NCI-H2029 treated with DMSO at 0.1 percent for 48 hours (cell line): Measurements from ENCODE around the gene DRD2.

ENCODE experiments used
- DNase-seq: peaks from one replicate; lab custom pipeline; 2025; lab: John Stamatoyannopoulos, UW

The DRD2 gene

GRCh38 chr11:113398669-113399430 lies 76.3 kb downstream of the DRD2 start:
- DNase-seq, result no peak

- DNase-seq, result no peak
Observed at GRCh38 chr11:113397821-113398220, 77.4 kb downstream of the DRD2 start.

GRCh38 chr11:113397212-113397611 lies 78.0 kb downstream of the DRD2 start:
- DNase-seq, result no peak

- no peak for DNase-seq
Observed at GRCh38 chr11:113396690-113397089, 78.5 kb downstream of the DRD2 start.

GRCh38 chr11:113395782-113396336 lies 79.3 kb downstream of the DRD2 start:
- no peak for DNase-seq

- no peak for DNase-seq
Observed at GRCh38 chr11:113394919-113395318, 80.3 kb downstream of the DRD2 start.

GRCh38 chr11:113393501-113393985 lies 81.7 kb downstream of the DRD2 start:
- DNase-seq, result no peak

- DNase-seq, result no peak
Observed at GRCh38 chr11:113392236-113392921, 82.8 kb downstream of the DRD2 start.

GRCh38 chr11:113389272-113389671 lies 85.9 kb downstream of the DRD2 start:
- DNase-seq, result no peak

GRCh38 chr11:113387605-113388211 lies 87.5 kb downstream of the DRD2 start, which contains the start of gene ANKK1:
Gene ANKK1, plus strand, starts transcription at chr11:113387779. Its CDS starts 106 bp downstream, at chr11:113387885.
- DNase-seq, result no peak

GRCh38 chr11:113386866-113387265 lies 88.3 kb downstream of the DRD2 start:
- no peak for DNase-seq

GRCh38 chr11:113385749-113386148 lies 89.4 kb downstream of the DRD2 start:
- DNase-seq, result no peak

GRCh38 chr11:113384551-113384950 lies 90.6 kb downstream of the DRD2 start:
- no peak for DNase-seq

- no peak for DNase-seq
Observed at GRCh38 chr11:113382121-113382520, 93.1 kb downstream of the DRD2 start.

- no peak for DNase-seq
Observed at GRCh38 chr11:113378692-113379091, 96.5 kb downstream of the DRD2 start.

- no peak for DNase-seq
Observed at GRCh38 chr11:113377681-113378412, 97.4 kb downstream of the DRD2 start.

- no peak for DNase-seq
Observed at GRCh38 chr11:113376156-113376555, 99.0 kb downstream of the DRD2 start.

- DNase-seq, result no peak
Observed at GRCh38 chr11:113375402-113375801, 99.8 kb downstream of the DRD2 start.

GRCh38 chr11:113373981-113374560 lies 101.1 kb downstream of the DRD2 start:
- DNase-seq, result no peak

GRCh38 chr11:113373306-113373705 lies 101.9 kb downstream of the DRD2 start:
- DNase-seq, result no peak

GRCh38 chr11:113372309-113372708 lies 102.9 kb downstream of the DRD2 start:
- no peak for DNase-seq
